ENCODE data around the gene TOGARAM2.

- TF ChIP-seq CTCF (conservative IDR thresholded peaks at IDR 0.05; ENCODE audit: low read length) = no peak
- no peak for TF ChIP-seq EZH2phosphoT487 (IDR thresholded peaks at IDR 0.05; ENCODE audit: borderline replicate concordance, low read depth, low read length)
Measured at GRCh38 chr2:29021886-29022285, 40.8 kb downstream of the TOGARAM2 start.

All from OCI-LY7 (cell line).